AG09309 (cell line): ENCODE data around the gene UBE2QL1.

Source experiments
- DNase-seq: peaks from one replicate; pipeline ENCODE4 v3.0.0-alpha.2; 2010; ENCODE audit warnings: low read depth
- H3K4me3 ChIP-seq: 2 replicates; pipeline ENCODE4 v1.5.1; 2011; ENCODE audit warnings: mild to moderate bottlenecking, low read depth, low read length, moderate library complexity; ENCODE audit not compliant: control insufficient read depth
- CTCF ChIP-seq: IDR thresholded peaks from 2 replicates; pipeline ENCODE4 v1.5.1; 2011; ENCODE audit warnings: mild to moderate bottlenecking, low read depth, low read length, inconsistent platforms; ENCODE audit not compliant: insufficient read depth, control insufficient read depth; ENCODE audit errors: missing control alignments

The UBE2QL1 gene

GRCh38 chr5:6543346-6543730 lies 94.7 kb downstream of the UBE2QL1 start:
- H3K4me3 ChIP-seq: no peak overlapping the region
- DNase-seq: no peak
- no peak for TF ChIP-seq CTCF

GRCh38 chr5:6543830-6544560 lies 95.3 kb downstream of the UBE2QL1 start:
- TF ChIP-seq CTCF: no peak
- no peak for DNase-seq
- H3K4me3 ChIP-seq: no peak overlapping the region
